GM19463 (cell line): Measurements from ENCODE around the gene MYO3A.

ENCODE experiments used
- ATAC-seq: cut with Tn5 transposase; IDR thresholded peaks from one replicate; pipeline ENCODE4 v1.9.1; 2021; ENCODE audit warnings: mild to moderate bottlenecking, moderate library complexity; ENCODE audit not compliant: unreplicated experiment

MYO3A gene

GRCh38 chr10:26211781-26212444, 277.9 kb downstream of the MYO3A start:
- ATAC-seq: no peak

GRCh38 chr10:26212511-26212910, 278.5 kb downstream of the MYO3A start:
- no peak for ATAC-seq

- ATAC-seq: no peak
Observed at GRCh38 chr10:26213157-26213800, 279.2 kb downstream of the MYO3A start.

GRCh38 chr10:26214004-26214403, 280.0 kb downstream of the MYO3A start:
- ATAC-seq: no peak

- no peak for ATAC-seq
Observed at GRCh38 chr10:26214551-26215395, 280.7 kb downstream of the MYO3A start.

GRCh38 chr10:26215396-26215934, 281.4 kb downstream of the MYO3A start:
- ATAC-seq: no peak

- ATAC-seq: no peak
Observed at GRCh38 chr10:26215935-26216584, 282.0 kb downstream of the MYO3A start.

GRCh38 chr10:26216585-26217395, 282.8 kb downstream of the MYO3A start, which contains the start of gene GAD2:
Gene GAD2 (plus strand): TSS chr10:26216774. CDS start chr10:26216810, 36 bp downstream.
- no peak for ATAC-seq

- no peak for ATAC-seq
Observed at GRCh38 chr10:26217396-26218086, 283.5 kb downstream of the MYO3A start.

- no peak for ATAC-seq
Observed at GRCh38 chr10:26219676-26220075, 285.6 kb downstream of the MYO3A start.

GRCh38 chr10:26220901-26221300, 286.9 kb downstream of the MYO3A start:
- ATAC-seq: no peak

GRCh38 chr10:26221541-26221940, 287.5 kb downstream of the MYO3A start:
- ATAC-seq: no peak

- no peak for ATAC-seq
Observed at GRCh38 chr10:26222563-26222962, 288.5 kb downstream of the MYO3A start.

- ATAC-seq: no peak
Observed at GRCh38 chr10:26225322-26225721, 291.3 kb downstream of the MYO3A start.

- ATAC-seq: no peak
Observed at GRCh38 chr10:26227786-26228185, 293.8 kb downstream of the MYO3A start.

GRCh38 chr10:26232174-26232573, 298.1 kb downstream of the MYO3A start:
- ATAC-seq: no peak

GRCh38 chr10:26235761-26236160, 301.7 kb downstream of the MYO3A start:
- ATAC-seq: no peak

- no peak for ATAC-seq
Observed at GRCh38 chr10:26238378-26238777, 304.3 kb downstream of the MYO3A start.

GRCh38 chr10:26242706-26243350, 308.8 kb downstream of the MYO3A start:
- no peak for ATAC-seq
